ENCODE measurements around the gene NUDT14. TPM values are rescaled to one million over a fixed set of nuclear protein-coding genes. Genes with fewer than 3 reads are reported as not detected.

NUDT14 gene
- total and polyA plus RNA-seq, 2 of the 8 experiments (the other 6 are each of a cell fraction or from before 2014, with no cell fraction given), result 25.5 to 33.3 TPM

- H4K8ac ChIP-seq (ENCODE audit: extremely low read depth, insufficient read depth, low read length), result peak overlapping the region; percentile 46; the same call in 1 of the 2 replicates
- no peak overlapping the region for H3K18ac ChIP-seq (ENCODE audit: extremely low read depth, low read length)
- TF ChIP-seq EGR1 (IDR thresholded peaks at IDR 0.05; ENCODE audit: borderline replicate concordance, low read depth, low read length) (no peak), RXRA (IDR thresholded peaks at IDR 0.05; ENCODE audit: insufficient read depth, low read depth, low read length) (no peak), EZH2 (IDR thresholded peaks at IDR 0.05; ENCODE audit: low read depth, low read length, severe bottlenecking) (no peak)
- TF ChIP-seq, protein P1, sequence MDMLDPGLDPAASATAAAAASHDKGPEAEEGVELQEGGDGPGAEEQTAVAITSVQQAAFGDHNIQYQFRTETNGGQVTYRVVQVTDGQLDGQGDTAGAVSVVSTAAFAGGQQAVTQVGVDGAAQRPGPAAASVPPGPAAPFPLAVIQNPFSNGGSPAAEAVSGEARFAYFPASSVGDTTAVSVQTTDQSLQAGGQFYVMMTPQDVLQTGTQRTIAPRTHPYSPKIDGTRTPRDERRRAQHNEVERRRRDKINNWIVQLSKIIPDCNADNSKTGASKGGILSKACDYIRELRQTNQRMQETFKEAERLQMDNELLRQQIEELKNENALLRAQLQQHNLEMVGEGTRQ (IDR thresholded peaks at IDR 0.05; ENCODE audit: low read length), result no peak
- no peak overlapping the region for H3K4me2 ChIP-seq (ENCODE audit: insufficient read depth in 1 of 2, low read depth in 2 of 2, low read length in 2 of 2)
- no peak overlapping the region for H2BK12ac ChIP-seq (ENCODE audit: low read depth, low read length)
- H3K23ac ChIP-seq (ENCODE audit: insufficient read length), result no peak overlapping the region
- H2AK5ac ChIP-seq (ENCODE audit: low read depth, low read length), result no peak overlapping the region
- H3K4ac ChIP-seq (replicated peaks; ENCODE audit: insufficient read length, low read depth, low read length), result no peak overlapping the region
- no peak overlapping the region for H3K27ac ChIP-seq (ENCODE audit: low read depth, low read length)
- no peaks in the 10 kb centered on the region for H3K9me3 ChIP-seq (ENCODE audit: insufficient read depth in 2 of 2, low read depth in 1 of 2, low read length in 1 of 2)
- H3K36me3 ChIP-seq (ENCODE audit: control insufficient read depth in 2 of 4, insufficient read depth in 4 of 4, low read length in 3 of 4), result no peaks in the 10 kb centered on the region; a peak in 2 of 8 replicates
- H3K79me1 ChIP-seq (ENCODE audit: low read depth, low read length), result no peaks in the 10 kb centered on the region
- no peaks in the 10 kb centered on the region for H3K4me1 ChIP-seq (replicated peaks in 1 of 4; ENCODE audit: control insufficient read depth in 3 of 4, insufficient read depth in 4 of 4, low read length in 3 of 4)
- ChIA-PET POLR2A (ENCODE audit: partially characterized antibody) (no interaction called here), CTCF (ENCODE audit: partially characterized antibody) (interaction anchor here (1.9 kb wide), 1 partner anchor 18 kb away, joined by 8 read pairs; no protein-coding TSS in a partner anchor)
- no peaks in the 10 kb centered on the region for H3K79me2 ChIP-seq (ENCODE audit: control insufficient read depth in 1 of 2, insufficient read depth in 2 of 2, low read length in 2 of 2)
- no peak overlapping the region for H3K14ac ChIP-seq (ENCODE audit: insufficient read length)
- H4K91ac ChIP-seq (replicated peaks; ENCODE audit: insufficient read length, low read length), result no peak overlapping the region
- peaks cover 0 to 9% of the 10 kb centered on the region in 2 experiments for H4K20me1 ChIP-seq (replicated peaks in 1 of 2; ENCODE audit: control insufficient read depth in 1 of 2, insufficient read depth in 2 of 2, low read length in 2 of 2)
- H4K5ac ChIP-seq (ENCODE audit: insufficient read length, low read depth, low read length), result no peak overlapping the region
- H2BK20ac ChIP-seq (ENCODE audit: low read length), result no peak overlapping the region
- 90% methylated on average over 29 of the region's 29 CpGs; no CpG with 5 or more reads in 1 of the 2 experiments for WGBS, 2 experiments (ENCODE audit: extremely low coverage in 1 of 2, insufficient coverage in 1 of 2, insufficient read length in 1 of 2, insufficient replicate concordance in 2 of 2, low coverage in 1 of 2, low lambda C conversion rate in 2 of 2, missing lambda C conversion rate in 1 of 2)
- H3K4me3 ChIP-seq (ENCODE audit: extremely low read depth in 1 of 4, insufficient read depth in 2 of 4, low read depth in 3 of 4, low read length in 4 of 4), result no peak overlapping the region
- no peak overlapping the region; the same call in 1 of the 2 replicates for H2BK5ac ChIP-seq (ENCODE audit: low read depth, low read length)
- DNase-seq (ENCODE audit: low read depth in 1 of 2, low spot score in 2 of 2), result no peak
- no peak overlapping the region for H2BK120ac ChIP-seq (replicated peaks; ENCODE audit: low read depth, low read length)
- no peaks in the 10 kb centered on the region for H3K27me3 ChIP-seq (replicated peaks in 1 of 4; ENCODE audit: control insufficient read depth in 3 of 4, extremely low read depth in 1 of 4, insufficient read depth in 3 of 4, low read length in 3 of 4)
- H3K56ac ChIP-seq (replicated peaks; ENCODE audit: insufficient read length, low read depth, low read length), result no peak overlapping the region
- no peak for FAIRE-seq
- H2AFZ ChIP-seq (ENCODE audit: low read length), result no peak overlapping the region
- no peak overlapping the region for H3K9ac ChIP-seq (replicated peaks in 1 of 4; ENCODE audit: extremely low read depth in 1 of 4, low read depth in 3 of 4, low read length in 3 of 4)
- H3K23me2 ChIP-seq (ENCODE audit: low read depth, low read length), result peaks cover 2% of the 10 kb centered on the region; the same call in 1 of the 2 replicates
- H2BK15ac ChIP-seq (ENCODE audit: low read length), result no peak overlapping the region
Observed at GRCh38 chr14:105220699-105221597, 39.8 kb upstream of the NUDT14 start.
